ENCODE results near the gene ZCWPW1. TPM values are rescaled to one million over a fixed set of nuclear protein-coding genes. Genes with fewer than 3 reads are reported as not detected.
A peak's percentile ranks its signal among the peaks of the same experiment; 100 is the strongest.

ZCWPW1 gene
- total RNA-seq, 3 donors from 2014 or later (not counting 1 experiment from before 2014, with no cell fraction given) = 5.6 to 7.8 (median 7.2) TPM

DNA sequence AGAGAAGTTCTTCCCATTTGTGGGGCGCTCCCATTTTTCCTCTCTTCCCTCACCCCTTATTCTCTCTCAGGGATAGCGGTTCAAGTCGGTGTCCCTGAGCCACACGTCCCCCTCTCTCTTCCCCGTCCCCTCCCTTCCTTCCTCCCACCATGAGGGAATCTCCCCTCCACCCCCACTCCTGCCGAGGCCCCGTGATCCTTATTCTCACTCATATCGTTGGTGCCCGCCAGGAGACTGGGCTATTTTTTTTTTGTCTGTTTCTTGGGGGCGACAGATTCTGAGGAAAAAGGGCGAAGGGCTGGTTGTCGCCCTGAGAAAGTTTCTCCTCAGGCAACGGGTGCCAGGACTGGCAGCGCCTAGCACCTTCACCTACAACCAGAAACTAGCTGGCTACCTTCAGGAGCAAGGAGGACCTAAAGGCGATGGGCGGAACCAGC lies 723 bp downstream of the ZCWPW1 start:
- peaks cover 46 to 68% of the 10 kb centered on the region in 2 donors for H3K4me1 Mint-ChIP-seq
- H3K27ac ChIP-seq (ENCODE audit: low read length) = peak overlapping the region; percentile 99
- no peaks in the 10 kb centered on the region for H3K36me3 Mint-ChIP-seq

DNA sequence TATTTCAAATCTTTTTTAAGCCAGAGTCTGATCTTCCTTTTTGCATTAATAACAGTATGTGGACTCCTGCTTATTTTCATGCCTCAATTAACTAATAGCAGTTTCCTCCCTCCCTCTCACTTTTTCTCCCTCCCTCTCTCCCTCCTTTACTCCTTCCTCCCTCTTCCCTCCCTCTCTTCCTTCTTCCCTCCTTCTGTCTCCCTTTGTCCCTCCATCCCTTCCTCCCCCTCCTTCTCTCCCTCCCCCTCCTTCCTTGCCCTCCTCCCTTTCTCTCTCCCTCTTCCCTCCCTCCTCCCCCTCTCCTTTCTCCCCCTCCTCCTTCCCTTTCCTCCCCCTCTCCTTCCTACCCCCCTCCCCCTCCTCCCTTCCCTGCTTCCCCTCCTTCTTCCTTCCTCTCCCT lies 2.0 kb downstream of the ZCWPW1 start:
- no peaks in the 10 kb centered on the region for H3K9me3 Mint-ChIP-seq
- no peaks in the 10 kb centered on the region for H3K9me3 ChIP-seq (ENCODE audit: control insufficient read depth, insufficient read depth, low read length)
- ATAC-seq (no peak), DNase-seq (no peak)
- H3K27me3 Mint-ChIP-seq (ENCODE audit: low read depth in 2 of 2) = peaks cover 0 to 5% of the 10 kb centered on the region in 2 donors
- no peak overlapping the region for H3K27ac ChIP-seq (ENCODE audit: low read length)
- H3K4me3 ChIP-seq (ENCODE audit: low read length) = no peak overlapping the region
- TF ChIP-seq, protein P1, sequence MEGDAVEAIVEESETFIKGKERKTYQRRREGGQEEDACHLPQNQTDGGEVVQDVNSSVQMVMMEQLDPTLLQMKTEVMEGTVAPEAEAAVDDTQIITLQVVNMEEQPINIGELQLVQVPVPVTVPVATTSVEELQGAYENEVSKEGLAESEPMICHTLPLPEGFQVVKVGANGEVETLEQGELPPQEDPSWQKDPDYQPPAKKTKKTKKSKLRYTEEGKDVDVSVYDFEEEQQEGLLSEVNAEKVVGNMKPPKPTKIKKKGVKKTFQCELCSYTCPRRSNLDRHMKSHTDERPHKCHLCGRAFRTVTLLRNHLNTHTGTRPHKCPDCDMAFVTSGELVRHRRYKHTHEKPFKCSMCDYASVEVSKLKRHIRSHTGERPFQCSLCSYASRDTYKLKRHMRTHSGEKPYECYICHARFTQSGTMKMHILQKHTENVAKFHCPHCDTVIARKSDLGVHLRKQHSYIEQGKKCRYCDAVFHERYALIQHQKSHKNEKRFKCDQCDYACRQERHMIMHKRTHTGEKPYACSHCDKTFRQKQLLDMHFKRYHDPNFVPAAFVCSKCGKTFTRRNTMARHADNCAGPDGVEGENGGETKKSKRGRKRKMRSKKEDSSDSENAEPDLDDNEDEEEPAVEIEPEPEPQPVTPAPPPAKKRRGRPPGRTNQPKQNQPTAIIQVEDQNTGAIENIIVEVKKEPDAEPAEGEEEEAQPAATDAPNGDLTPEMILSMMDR (IDR thresholded peaks at IDR 0.05) = no peak
- intact Hi-C loops (cut with micrococcal nuclease) = loop anchor here (10.0 kb wide), 1 partner anchor 202 kb away; no protein-coding TSS in a partner anchor
- H3K4me1 Mint-ChIP-seq = peaks cover 39 to 63% of the 10 kb centered on the region in 2 donors
- no peaks in the 10 kb centered on the region for H3K27me3 ChIP-seq (ENCODE audit: control insufficient read depth, insufficient read depth, low read length)
- H3K4me3 Mint-ChIP-seq = no peak overlapping the region
- no peaks in the 10 kb centered on the region for H3K36me3 Mint-ChIP-seq
- peaks cover 1% of the 10 kb centered on the region for H3K36me3 ChIP-seq (ENCODE audit: control insufficient read depth, insufficient read depth, low read length)
- H3K27ac Mint-ChIP-seq = peak overlapping the region in 1 of 2 donors; percentile 32
- peaks cover 27% of the 10 kb centered on the region for H3K4me1 ChIP-seq (ENCODE audit: control insufficient read depth, insufficient read depth, low read length)

More for the DNA sequence above, 723 bp downstream of the ZCWPW1 start:
- Histone ChIP-seq H3K9me3 (ENCODE audit: control insufficient read depth, insufficient read depth, low read length) (no peaks in the 10 kb centered on the region), H3K4me3 (ENCODE audit: low read length) (no peak overlapping the region), H3K36me3 (ENCODE audit: control insufficient read depth, insufficient read depth, low read length) (peaks cover 7% of the 10 kb centered on the region), H3K27me3 (ENCODE audit: control insufficient read depth, insufficient read depth, low read length) (no peaks in the 10 kb centered on the region), H3K4me1 (ENCODE audit: control insufficient read depth, insufficient read depth, low read length) (peaks cover 38% of the 10 kb centered on the region)
- TF ChIP-seq, protein P1 (IDR thresholded peaks at IDR 0.05) = no peak
- 65% methylated on average over 16 of the region's 16 CpGs for WGBS (ENCODE audit: insufficient coverage)
- ATAC-seq (no peak), DNase-seq (no peak)
- Mint-ChIP-seq H3K27me3 (ENCODE audit: low read depth in 2 of 2) (peaks cover 0 to 5% of the 10 kb centered on the region in 2 donors), H3K9me3 (no peaks in the 10 kb centered on the region), H3K4me3 (peak overlapping the region; percentile 96), H3K27ac (peak overlapping the region; percentile 97 to 99)
- intact Hi-C loops (cut with micrococcal nuclease) = loop anchor here (1.0 to 10.0 kb wide), 4 partner anchors 31 to 203 kb away; no protein-coding TSS in a partner anchor

DNA sequence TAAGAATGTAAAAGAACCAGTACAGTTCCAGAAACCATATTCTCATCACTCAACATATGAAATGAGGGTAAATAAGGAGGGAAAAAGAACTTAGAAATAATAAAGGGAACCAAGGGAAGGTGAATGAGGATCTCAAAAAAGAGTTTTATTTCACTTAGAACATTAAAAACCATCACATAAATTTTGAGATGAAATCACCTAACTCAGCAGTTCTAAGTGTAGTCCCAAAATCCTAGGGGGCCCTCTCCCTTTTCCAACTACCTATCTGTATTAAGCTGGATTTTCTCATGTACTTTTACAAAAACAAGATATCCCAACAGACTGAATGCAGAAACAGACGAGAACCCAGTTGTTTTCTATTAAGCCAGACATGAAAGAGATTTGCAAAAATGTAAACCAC lies 3.2 kb downstream of the ZCWPW1 start:
- ATAC-seq = no peak
- no peak overlapping the region for H3K4me3 ChIP-seq (ENCODE audit: low read length)
- WGBS (ENCODE audit: insufficient coverage) = 86% methylated on average over 1 of the region's 1 CpG
- H3K9me3 Mint-ChIP-seq = no peaks in the 10 kb centered on the region
- H3K4me3 Mint-ChIP-seq = no peak overlapping the region
- intact Hi-C loops (cut with micrococcal nuclease) = loop anchor here (10.0 kb wide), 1 partner anchor 201 kb away; no protein-coding TSS in a partner anchor
- H3K27me3 Mint-ChIP-seq (ENCODE audit: low read depth in 2 of 2) = peaks cover 0 to 5% of the 10 kb centered on the region in 2 donors
- H3K4me1 ChIP-seq (ENCODE audit: control insufficient read depth, insufficient read depth, low read length) = peaks cover 15% of the 10 kb centered on the region
- no peaks in the 10 kb centered on the region for H3K36me3 Mint-ChIP-seq
- H3K27ac ChIP-seq (ENCODE audit: low read length) = no peak overlapping the region
- no peak for DNase-seq
- H3K36me3 ChIP-seq (ENCODE audit: control insufficient read depth, insufficient read depth, low read length) = no peaks in the 10 kb centered on the region
- TF ChIP-seq, protein P1 (IDR thresholded peaks at IDR 0.05) = no peak
- peak overlapping the region in 1 of 2 donors; percentile 32 for H3K27ac Mint-ChIP-seq
- peaks cover 39 to 51% of the 10 kb centered on the region in 2 donors for H3K4me1 Mint-ChIP-seq
- H3K9me3 ChIP-seq (ENCODE audit: control insufficient read depth, insufficient read depth, low read length) = no peaks in the 10 kb centered on the region
- H3K27me3 ChIP-seq (ENCODE audit: control insufficient read depth, insufficient read depth, low read length) = no peaks in the 10 kb centered on the region

DNA sequence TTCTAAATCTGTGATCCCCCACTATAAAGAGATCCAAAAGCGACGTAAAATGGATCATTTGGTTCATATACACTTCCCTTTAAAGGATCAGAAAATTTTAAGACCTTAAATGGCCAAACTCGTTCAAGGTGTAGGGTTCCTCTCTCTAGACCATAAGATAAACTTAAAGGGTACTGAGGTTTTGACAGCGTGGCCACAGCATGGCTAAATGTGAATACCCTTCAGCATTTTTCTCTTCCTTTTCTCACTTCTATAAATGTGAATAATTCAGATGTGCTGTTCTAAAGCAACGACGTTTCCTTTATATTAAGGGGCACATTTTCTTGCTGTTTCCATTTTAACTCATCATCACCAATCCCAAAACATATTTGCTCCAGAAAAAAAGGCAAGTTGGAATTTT lies 5.2 kb downstream of the ZCWPW1 start:
- Histone ChIP-seq H3K27me3 (ENCODE audit: control insufficient read depth, insufficient read depth, low read length) (no peaks in the 10 kb centered on the region), H3K9me3 (ENCODE audit: control insufficient read depth, insufficient read depth, low read length) (no peaks in the 10 kb centered on the region), H3K4me3 (ENCODE audit: low read length) (no peak overlapping the region), H3K36me3 (ENCODE audit: control insufficient read depth, insufficient read depth, low read length) (no peaks in the 10 kb centered on the region), H3K27ac (ENCODE audit: low read length) (peak overlapping the region; percentile 10), H3K4me1 (ENCODE audit: control insufficient read depth, insufficient read depth, low read length) (peaks cover 14% of the 10 kb centered on the region)
- Mint-ChIP-seq H3K9me3 (no peaks in the 10 kb centered on the region), H3K4me3 (peak overlapping the region; percentile 84), H3K27me3 (ENCODE audit: low read depth in 2 of 2) (no peaks in the 10 kb centered on the region), H3K36me3 (no peaks in the 10 kb centered on the region), H3K27ac (peak overlapping the region; percentile 79 to 80), H3K4me1 (peaks cover 23 to 34% of the 10 kb centered on the region in 2 donors)
- intact Hi-C loops (cut with micrococcal nuclease) = loop anchor here (10.0 kb wide), 1 partner anchor 199 kb away; no protein-coding TSS in a partner anchor
- TF ChIP-seq, protein P1 (IDR thresholded peaks at IDR 0.05) = no peak
- peak in 2 of 3 donors; percentile 13 to 52 for ATAC-seq
- WGBS (ENCODE audit: insufficient coverage) = 37% methylated on average over 3 of the region's 6 CpGs
- no peak for DNase-seq

All from natural killer cell (primary cell).